Caco-2 (cell line): ENCODE measurements around the gene GOLPH3. TPM values are rescaled to one million over a fixed set of nuclear protein-coding genes. Genes with fewer than 3 reads are reported as not detected.

Experiments used
- BruUV-seq: library from RNA; stranded (reverse); fragments of 400-500 nt; replicated peaks from 2 replicates; lab custom pipeline; 2021; lab: Mats Ljungman, UMichigan
- CTCF ChIA-PET: fragments of 300-600 bp; sonication (Branson Sonifier 250); formaldehyde crosslinking; loops from one replicate; lab custom pipeline; 2022; ENCODE audit warnings: antibody characterized with exemption; lab: Charles Lee
- POLR2A ChIA-PET: fragments of 300-600 bp; sonication (Branson Sonifier 250); formaldehyde crosslinking; loops from one replicate; lab custom pipeline; 2022; ENCODE audit warnings: antibody characterized with exemption; lab: Charles Lee
- DNase-seq, 2 experiments: peaks; one replicate each; pipeline versions ENCODE4 v3.0.0 to v3.0.0-alpha.2; 2020 to 2022
- H3K27me3 ChIP-seq: replicated peaks from 2 replicates; pipeline ENCODE4 v1.6.0; 2011; ENCODE audit warnings: low read length; ENCODE audit not compliant: control insufficient read depth, insufficient read depth
- H3K36me3 ChIP-seq: 2 replicates; pipeline ENCODE4 v1.5.1; 2011; ENCODE audit warnings: low read length; ENCODE audit not compliant: control insufficient read depth, insufficient read depth
- H3K4me1 ChIP-seq: fragments of 250-450 bp; sonication (Bioruptor Pico); 2 replicates; pipeline ENCODE4 v1.5.1; 2020; ENCODE audit warnings: mild to moderate bottlenecking
- H3K4me3 ChIP-seq: 2 replicates; pipeline ENCODE4 v1.5.1; 2011; ENCODE audit warnings: low read depth, mild to moderate bottlenecking, control low read depth, low read length
- H3K9me3 ChIP-seq: fragments of 250-450 bp; sonication (Bioruptor Pico); 2 replicates; pipeline ENCODE4 v1.5.1; 2020; ENCODE audit warnings: mild to moderate bottlenecking, moderate library complexity
- H3K27ac Mint-ChIP-seq: one replicate; pipeline ENCODE4 v1.8.0; 2022; ENCODE audit warnings: mixed read lengths; ENCODE audit not compliant: unreplicated experiment
- H3K27me3 Mint-ChIP-seq: one replicate; pipeline ENCODE4 v1.8.0; 2022; ENCODE audit warnings: mixed read lengths; ENCODE audit not compliant: insufficient read depth, unreplicated experiment
- H3K36me3 Mint-ChIP-seq: one replicate; pipeline ENCODE4 v1.8.0; 2022; ENCODE audit warnings: mild to moderate bottlenecking, mixed read lengths; ENCODE audit not compliant: insufficient read depth, unreplicated experiment
- H3K4me1 Mint-ChIP-seq: one replicate; pipeline ENCODE4 v1.8.0; 2022; ENCODE audit warnings: low read depth, mixed read lengths; ENCODE audit not compliant: unreplicated experiment
- H3K4me3 Mint-ChIP-seq: one replicate; pipeline ENCODE4 v1.8.0; 2022; ENCODE audit warnings: mild to moderate bottlenecking, moderate library complexity, mixed read lengths; ENCODE audit not compliant: unreplicated experiment
- H3K9me3 Mint-ChIP-seq: one replicate; pipeline ENCODE4 v1.8.0; 2022; ENCODE audit warnings: mixed read lengths; ENCODE audit not compliant: unreplicated experiment
- intact Hi-C: fragments of 100-400 bp; cut with micrococcal nuclease; formaldehyde crosslinking; loops from one replicate; pipeline ENCODE4 v1.10.0; 2022; ENCODE audit not compliant: unreplicated experiment
- total RNA-seq: library from RNA; stranded (reverse); gene quantifications from 2 replicates; pipeline ENCODE4 v1.2.3, GENCODE V29; 2022
- TF ChIP-seq, protein P1 (sequence below), 2 experiments: fragments of 200-600 bp in 1 of 2; IDR thresholded peaks; 1 replicate in 1 of 2; 2 replicates in 1 of 2; pipeline versions ENCODE4 v1.5.1 to v1.8.0; 2011 to 2022; ENCODE audit warnings: antibody characterized with exemption in 1 of 2, control low read depth in 1 of 2, inconsistent platforms in 1 of 2, low read depth in 1 of 2, low read length in 1 of 2, mild to moderate bottlenecking in 1 of 2, moderate library complexity in 1 of 2; ENCODE audit not compliant: insufficient read depth in 1 of 2, severe bottlenecking in 1 of 2, unreplicated experiment in 1 of 2

GOLPH3 gene
- total RNA-seq, 1 experiment from 2014 or later, result 122 TPM

DNA sequence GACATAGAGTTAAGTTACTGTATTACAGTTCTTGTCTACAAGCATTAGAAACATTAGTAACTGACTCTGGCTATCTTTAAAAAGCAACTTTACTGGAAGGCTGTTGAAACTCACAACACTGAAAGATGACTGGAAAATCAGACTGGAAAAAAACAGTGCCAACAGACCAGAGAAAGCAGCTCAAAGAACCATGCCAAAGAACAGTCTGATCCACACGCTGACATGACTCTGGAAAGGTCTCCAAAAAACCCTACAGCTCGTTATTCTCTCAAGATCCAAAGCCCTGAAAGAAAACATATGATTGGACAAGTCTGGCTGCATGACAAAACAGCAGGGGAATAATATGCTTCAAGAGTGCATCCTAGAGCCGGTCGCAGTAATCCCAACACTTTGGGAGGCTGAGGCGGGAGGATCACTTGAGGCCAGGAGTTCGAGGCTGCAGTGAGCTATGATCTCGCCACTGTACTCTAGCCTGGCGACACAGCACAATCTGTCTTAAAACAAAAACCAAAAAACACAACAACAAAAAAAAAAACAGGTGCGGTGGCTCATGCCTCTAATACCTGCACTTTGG, 5.6 kb downstream of the GOLPH3 start:
- Histone ChIP-seq H3K4me3 (no peak overlapping the region), H3K27me3 (no peaks in the 10 kb centered on the region), H3K9me3 (no peaks in the 10 kb centered on the region), H3K36me3 (no peaks in the 10 kb centered on the region; the same call in 1 of the 2 replicates), H3K4me1 (peaks cover 19% of the 10 kb centered on the region)
- TF ChIP-seq, protein P1, sequence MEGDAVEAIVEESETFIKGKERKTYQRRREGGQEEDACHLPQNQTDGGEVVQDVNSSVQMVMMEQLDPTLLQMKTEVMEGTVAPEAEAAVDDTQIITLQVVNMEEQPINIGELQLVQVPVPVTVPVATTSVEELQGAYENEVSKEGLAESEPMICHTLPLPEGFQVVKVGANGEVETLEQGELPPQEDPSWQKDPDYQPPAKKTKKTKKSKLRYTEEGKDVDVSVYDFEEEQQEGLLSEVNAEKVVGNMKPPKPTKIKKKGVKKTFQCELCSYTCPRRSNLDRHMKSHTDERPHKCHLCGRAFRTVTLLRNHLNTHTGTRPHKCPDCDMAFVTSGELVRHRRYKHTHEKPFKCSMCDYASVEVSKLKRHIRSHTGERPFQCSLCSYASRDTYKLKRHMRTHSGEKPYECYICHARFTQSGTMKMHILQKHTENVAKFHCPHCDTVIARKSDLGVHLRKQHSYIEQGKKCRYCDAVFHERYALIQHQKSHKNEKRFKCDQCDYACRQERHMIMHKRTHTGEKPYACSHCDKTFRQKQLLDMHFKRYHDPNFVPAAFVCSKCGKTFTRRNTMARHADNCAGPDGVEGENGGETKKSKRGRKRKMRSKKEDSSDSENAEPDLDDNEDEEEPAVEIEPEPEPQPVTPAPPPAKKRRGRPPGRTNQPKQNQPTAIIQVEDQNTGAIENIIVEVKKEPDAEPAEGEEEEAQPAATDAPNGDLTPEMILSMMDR (IDR thresholded peaks at IDR 0.05; ENCODE audit: insufficient read depth in 1 of 2, low read depth in 1 of 2, low read length in 1 of 2, severe bottlenecking in 1 of 2, unreplicated experiment in 1 of 2), result no peak
- no peaks in the 10 kb centered on the region for H3K4me1 Mint-ChIP-seq
- H3K9me3 Mint-ChIP-seq, result no peaks in the 10 kb centered on the region
- BruUV-seq, result no TSS peak
- no peak for DNase-seq
- intact Hi-C loops, result no loop called here
- ChIA-PET POLR2A (no interaction called here), CTCF (no interaction called here)
- H3K36me3 Mint-ChIP-seq, result peaks cover 88% of the 10 kb centered on the region
- no peaks in the 10 kb centered on the region for H3K27me3 Mint-ChIP-seq
- H3K4me3 Mint-ChIP-seq, result no peak overlapping the region
- H3K27ac Mint-ChIP-seq, result no peak overlapping the region

DNA sequence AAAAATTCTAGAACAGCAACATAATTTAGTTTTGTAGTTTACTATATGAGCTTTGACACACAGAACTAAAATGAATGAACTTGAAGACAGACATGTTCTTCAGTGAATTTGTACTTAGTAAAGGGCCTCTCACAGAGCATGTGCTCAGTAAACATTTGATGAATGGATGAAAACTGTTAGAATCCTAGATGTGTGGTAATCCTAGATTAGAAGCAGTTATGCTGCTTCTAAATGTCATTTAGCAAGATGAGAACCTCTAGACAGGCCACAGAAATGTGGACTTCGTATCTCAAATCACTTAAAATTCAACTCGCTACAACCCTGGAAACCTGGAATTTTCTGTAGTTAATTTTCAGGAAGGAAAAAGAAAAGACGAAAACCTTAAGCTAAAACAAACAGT, 8.5 kb downstream of the GOLPH3 start:
- Mint-ChIP-seq H3K27me3 (no peaks in the 10 kb centered on the region), H3K27ac (no peak overlapping the region), H3K9me3 (no peaks in the 10 kb centered on the region), H3K36me3 (peaks cover 72% of the 10 kb centered on the region), H3K4me3 (no peak overlapping the region), H3K4me1 (no peaks in the 10 kb centered on the region)
- no peak for DNase-seq
- intact Hi-C loops, result no loop called here
- no peak overlapping the region for H3K4me3 ChIP-seq
- no peaks in the 10 kb centered on the region; the same call in 1 of the 2 replicates for H3K36me3 ChIP-seq
- no peaks in the 10 kb centered on the region for H3K9me3 ChIP-seq
- BruUV-seq, result no TSS peak
- no peaks in the 10 kb centered on the region for H3K27me3 ChIP-seq
- TF ChIP-seq, protein P1 (IDR thresholded peaks at IDR 0.05; ENCODE audit: insufficient read depth in 1 of 2, low read depth in 1 of 2, low read length in 1 of 2, severe bottlenecking in 1 of 2, unreplicated experiment in 1 of 2), result no peak
- H3K4me1 ChIP-seq, result peaks cover 14% of the 10 kb centered on the region
- ChIA-PET POLR2A (interaction anchor here (1.1 kb wide), 1 partner anchor 64 kb away, joined by 3 read pairs; no protein-coding TSS in a partner anchor), CTCF (no interaction called here)

DNA sequence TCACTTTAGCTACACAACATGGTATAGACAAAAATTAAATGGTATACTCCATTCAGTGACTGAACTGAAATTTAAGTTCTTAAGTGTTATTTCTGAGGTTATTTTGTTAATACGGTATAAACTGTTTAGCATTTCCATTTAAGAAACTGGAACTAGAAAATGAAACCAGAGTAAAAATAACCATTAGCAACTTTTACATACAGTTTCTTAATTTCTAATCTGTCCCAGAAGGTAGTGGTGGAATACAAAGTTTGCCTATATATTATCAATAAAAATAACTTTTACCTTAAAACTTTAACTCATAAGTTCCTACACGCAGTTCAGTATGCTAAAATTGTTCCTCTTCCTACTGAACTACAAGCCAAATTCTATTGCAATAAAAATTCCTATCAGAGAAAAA, 10.3 kb downstream of the GOLPH3 start:
- TF ChIP-seq, protein P1 (IDR thresholded peaks at IDR 0.05; ENCODE audit: insufficient read depth in 1 of 2, low read depth in 1 of 2, low read length in 1 of 2, severe bottlenecking in 1 of 2, unreplicated experiment in 1 of 2), result no peak
- Mint-ChIP-seq H3K9me3 (no peaks in the 10 kb centered on the region), H3K4me3 (no peak overlapping the region), H3K4me1 (no peaks in the 10 kb centered on the region), H3K27ac (no peak overlapping the region), H3K27me3 (no peaks in the 10 kb centered on the region), H3K36me3 (peaks cover 57% of the 10 kb centered on the region)
- Histone ChIP-seq H3K4me3 (no peak overlapping the region), H3K9me3 (no peaks in the 10 kb centered on the region), H3K27me3 (no peaks in the 10 kb centered on the region), H3K36me3 (no peaks in the 10 kb centered on the region; the same call in 1 of the 2 replicates), H3K4me1 (peaks cover 14% of the 10 kb centered on the region)
- POLR2A ChIA-PET, result no interaction called here
- intact Hi-C loops, result no loop called here
- DNase-seq, result no peak
- BruUV-seq, result no TSS peak
- CTCF ChIA-PET, result interaction anchor here (0.7 kb wide), 1 partner anchor 69 kb away, joined by 5 read pairs; no protein-coding TSS in a partner anchor
